ENCODE measurements around the gene IFIT3. TPM values are rescaled to one million over a fixed set of nuclear protein-coding genes. Genes with fewer than 3 reads are reported as not detected.
A peak's percentile ranks its signal among the peaks of the same experiment; 100 is the strongest.

The IFIT3 gene
- total and polyA plus RNA-seq, 7 donors = 4.9 to 36.1 (median 9.4) TPM

- H3K4me1 ChIP-seq = peaks cover 0 to 8% (median 4%) of the 10 kb centered on the region in 4 donors
These were observed 29.3 kb downstream of the IFIT3 start for GRCh38 chr10:89357096-89357495.

DNA sequence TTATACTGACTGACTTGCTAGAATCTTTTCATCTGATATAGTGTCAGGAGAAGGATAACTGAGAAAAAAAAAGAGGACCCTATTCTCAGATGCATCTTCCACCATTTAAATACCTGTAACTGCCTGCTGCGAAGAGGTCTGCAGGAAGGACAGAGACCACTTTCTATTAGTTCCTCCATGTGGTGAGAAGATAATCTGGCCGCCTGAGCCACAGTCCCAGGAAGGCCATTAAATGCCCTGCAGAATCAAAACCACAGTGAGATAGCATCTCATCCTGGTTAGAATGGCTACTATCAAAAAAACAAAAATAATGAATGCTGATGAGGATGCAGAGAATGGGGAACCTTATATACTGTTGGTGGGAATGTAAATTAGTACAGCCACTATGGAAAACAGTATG, 30.2 kb downstream of the IFIT3 start:
- no peak for DNase-seq
- no peak overlapping the region for H3K4me3 ChIP-seq
- H3K27me3 ChIP-seq = no peaks in the 10 kb centered on the region
- H3K9me3 ChIP-seq = no peaks in the 10 kb centered on the region
- H3K27ac ChIP-seq = no peak overlapping the region
- no peaks in the 10 kb centered on the region for H3K36me3 ChIP-seq
- intact Hi-C loops (cut with DNase I) = no loop called here
- no peak for TF ChIP-seq POLR2AphosphoS5 (IDR thresholded peaks at IDR 0.05)
- H3K4me1 ChIP-seq = no peaks in the 10 kb centered on the region
- WGBS, 2 donors = 71 to 91% methylated on average over 2 of the region's 2 CpGs

More at GRCh38 chr10:89357096-89357495, 29.3 kb downstream of the IFIT3 start:
- no peak overlapping the region for H3K4me3 ChIP-seq
- DNase-seq = no peak
- no peaks in the 10 kb centered on the region for H3K27me3 ChIP-seq
- H3K27ac ChIP-seq = no peak overlapping the region
- TF ChIP-seq POLR2AphosphoS5 (IDR thresholded peaks at IDR 0.05) (no peak), EP300 (IDR thresholded peaks at IDR 0.05) (no peak), POLR2A (IDR thresholded peaks at IDR 0.05) (no peak), CTCF (IDR thresholded peaks at IDR 0.05) (no peak)
- intact Hi-C loops (cut with DNase I) = no loop called here
- WGBS, 2 donors = 76 to 89% methylated on average over 1 of the region's 1 CpG
- H3K36me3 ChIP-seq = no peaks in the 10 kb centered on the region
- H3K9me3 ChIP-seq = no peaks in the 10 kb centered on the region

- Histone ChIP-seq H3K36me3 (no peaks in the 10 kb centered on the region), H3K27me3 (no peaks in the 10 kb centered on the region), H3K9me3 (no peaks in the 10 kb centered on the region), H3K27ac (no peak overlapping the region), H3K4me1 (peaks cover 0 to 6% (median 2%) of the 10 kb centered on the region in 4 donors), H3K4me3 (no peak overlapping the region)
- intact Hi-C loops (cut with DNase I) = no loop called here
- DNase-seq = no peak
- TF ChIP-seq EP300 (IDR thresholded peaks at IDR 0.05) (no peak), CTCF (IDR thresholded peaks at IDR 0.05) (no peak), POLR2A (IDR thresholded peaks at IDR 0.05) (no peak), POLR2AphosphoS5 (IDR thresholded peaks at IDR 0.05) (no peak)
These were observed 32.4 kb downstream of the IFIT3 start for GRCh38 chr10:89360157-89360556.

GRCh38 chr10:89362929-89363328, 35.1 kb downstream of the IFIT3 start:
- peaks cover 0 to 11% (median 9%) of the 10 kb centered on the region in 4 donors for H3K4me1 ChIP-seq
- no peak for DNase-seq
- no peaks in the 10 kb centered on the region for H3K36me3 ChIP-seq
- no peak overlapping the region for H3K4me3 ChIP-seq
- no peak for TF ChIP-seq CTCF (IDR thresholded peaks at IDR 0.05)
- no peak for TF ChIP-seq POLR2A (IDR thresholded peaks at IDR 0.05)
- no peak for TF ChIP-seq EP300 (IDR thresholded peaks at IDR 0.05)
- TF ChIP-seq POLR2AphosphoS5 (IDR thresholded peaks at IDR 0.05) = no peak
- H3K27me3 ChIP-seq = no peaks in the 10 kb centered on the region
- H3K9me3 ChIP-seq = no peaks in the 10 kb centered on the region
- H3K27ac ChIP-seq = no peak overlapping the region
- intact Hi-C loops (cut with DNase I) = no loop called here

DNA sequence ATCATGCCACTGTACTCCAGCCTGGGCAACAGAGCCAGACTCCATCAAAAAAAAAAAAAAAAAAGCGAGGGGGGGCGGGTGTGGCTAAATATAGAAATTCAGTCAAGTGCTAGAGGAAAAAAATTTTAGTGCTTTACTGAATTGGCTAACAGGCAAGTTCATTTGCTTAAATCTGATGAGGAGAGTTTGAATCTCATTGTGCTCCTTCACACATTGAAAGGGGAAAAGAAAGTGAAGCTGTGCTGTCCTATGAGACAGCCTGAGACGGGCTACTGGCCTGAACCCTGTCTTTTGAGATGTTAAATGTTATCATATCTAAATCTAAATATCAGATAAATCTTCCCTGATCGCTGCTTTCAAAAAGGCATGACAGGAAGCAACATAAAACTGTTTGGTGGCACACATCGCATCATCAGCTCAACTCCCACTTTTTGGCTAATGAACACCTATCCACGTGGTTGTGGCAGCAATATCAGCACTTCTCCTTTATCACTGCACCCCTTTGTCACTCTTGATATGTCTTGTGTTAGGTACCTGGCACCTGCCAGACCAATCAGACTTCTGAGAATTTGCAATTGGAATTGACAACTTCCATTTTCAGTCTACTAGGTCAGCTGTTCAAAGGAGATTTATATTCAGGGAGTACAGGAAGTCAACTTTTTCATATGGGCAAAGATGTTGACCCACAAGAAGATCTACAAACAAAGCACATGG, 36.1 kb downstream of the IFIT3 start:
- intact Hi-C loops (cut with DNase I) = no loop called here
- Histone ChIP-seq H3K9me3 (no peaks in the 10 kb centered on the region), H3K4me1 (peaks cover 0 to 12% (median 11%) of the 10 kb centered on the region in 4 donors), H3K27me3 (no peaks in the 10 kb centered on the region), H3K36me3 (no peaks in the 10 kb centered on the region), H3K4me3 (no peak overlapping the region), H3K27ac (peak overlapping the region in 1 of 4 donors; percentile 13)
- TF ChIP-seq POLR2AphosphoS5 (IDR thresholded peaks at IDR 0.05) (no peak), CTCF (IDR thresholded peaks at IDR 0.05) (no peak), POLR2A (IDR thresholded peaks at IDR 0.05) (no peak)
- no peak for DNase-seq
- WGBS, 2 donors = 80 to 84% methylated on average over 6 of the region's 6 CpGs
